H1 (cell line): ENCODE results near the gene NXPH4. TPM values are rescaled to one million over a fixed set of nuclear protein-coding genes. Genes with fewer than 3 reads are reported as not detected.

Experiments used
- BRCA1 ChIP-seq: IDR thresholded peaks from 2 replicates; pipeline ENCODE4 v1.6.1; 2012; ENCODE audit warnings: low read depth, low read length, improper control_type of control experiment
- CBX8 ChIP-seq: fragments of 300-800, 300-1000 bp; sonication (generic); IDR thresholded peaks from 2 replicates; pipeline ENCODE4 v1.7.1; 2016; ENCODE audit warnings: low read depth, low read length, borderline replicate concordance
- CEBPB ChIP-seq: IDR thresholded peaks from 2 replicates; pipeline ENCODE4 v1.6.1; 2012; ENCODE audit warnings: low read depth, low read length
- CHD2 ChIP-seq: IDR thresholded peaks from 2 replicates; pipeline ENCODE4 v1.6.1; 2012; ENCODE audit warnings: low read length, improper control_type of control experiment
- CREB1 ChIP-seq: IDR thresholded peaks from 2 replicates; pipeline ENCODE4 v1.6.1; 2012; ENCODE audit warnings: inconsistent platforms
- EP300 ChIP-seq, 2 experiments: IDR thresholded peaks; 1 replicate in 1 of 2; 2 replicates in 1 of 2; pipeline ENCODE4 v1.6.1; 2011 to 2012; ENCODE audit warnings: low read depth in 2 of 2, low read length in 2 of 2, mild to moderate bottlenecking in 2 of 2, borderline replicate concordance in 1 of 2, inconsistent platforms in 1 of 2, moderate library complexity in 1 of 2
- GTF2F1 ChIP-seq: IDR thresholded peaks from 2 replicates; pipeline ENCODE4 v1.6.1; 2012; ENCODE audit warnings: low read depth, low read length, improper control_type of control experiment, borderline replicate concordance
- HDAC2 ChIP-seq, 2 experiments: fragments of 300-600 bp in 1 of 2; sonication (generic) in 1 of 2; IDR thresholded peaks; 2 replicates each; pipeline ENCODE4 v1.6.1; 2011 to 2012; ENCODE audit warnings: low read depth in 2 of 2, low read length in 2 of 2, mild to moderate bottlenecking in 2 of 2, moderate library complexity in 2 of 2, borderline replicate concordance in 1 of 2, inconsistent platforms in 1 of 2
- HDAC6 ChIP-seq: IDR thresholded peaks from one replicate; pipeline ENCODE4 v1.7.1; 2012; ENCODE audit warnings: low read depth, mild to moderate bottlenecking, inconsistent platforms, low read length, moderate library complexity
- JUN ChIP-seq: IDR thresholded peaks from 2 replicates; pipeline ENCODE4 v1.6.1; 2011; ENCODE audit warnings: low read depth, mild to moderate bottlenecking, improper control_type of control experiment, low read length
- JUND ChIP-seq: IDR thresholded peaks from 2 replicates; pipeline ENCODE4 v1.6.1; 2011; ENCODE audit warnings: mild to moderate bottlenecking, improper control_type of control experiment, low read length
- PHF8 ChIP-seq: fragments of 200-600 bp; sonication (generic); conservative IDR thresholded peaks from 2 replicates; pipeline ENCODE4 v1.7.1; 2012; ENCODE audit warnings: low read depth, mild to moderate bottlenecking, inconsistent platforms, low read length, moderate library complexity
- POLR2A ChIP-seq, 2 experiments: IDR thresholded peaks; 1 replicate in 1 of 2; 2 replicates in 1 of 2; pipeline ENCODE4 v1.6.1; 2011; ENCODE audit warnings: low read depth in 2 of 2, low read length in 2 of 2, mild to moderate bottlenecking in 2 of 2; ENCODE audit errors: control extremely low read depth in 1 of 2
- POLR2AphosphoS5 ChIP-seq: IDR thresholded peaks from 2 replicates; pipeline ENCODE4 v1.6.1; 2011; ENCODE audit warnings: low read depth, low read length
- RAD21 ChIP-seq, 2 experiments: IDR thresholded peaks in 1 of 2; conservative IDR thresholded peaks in 1 of 2; 2 replicates each; pipeline ENCODE4 v1.6.1; 2011; ENCODE audit warnings: low read depth in 2 of 2, low read length in 2 of 2, improper control_type of control experiment in 1 of 2, inconsistent platforms in 1 of 2, mild to moderate bottlenecking in 1 of 2, moderate library complexity in 1 of 2
- RFX5 ChIP-seq: IDR thresholded peaks from 2 replicates; pipeline ENCODE4 v1.6.1; 2011; ENCODE audit warnings: low read depth, low read length, improper control_type of control experiment, borderline replicate concordance
- RNF2 ChIP-seq: fragments of 200-900, 300-1000 bp; sonication (generic); IDR thresholded peaks from 2 replicates; pipeline ENCODE4 v1.7.1; 2016; ENCODE audit warnings: borderline replicate concordance, low read depth, mild to moderate bottlenecking, antibody characterized with exemption, low read length; ENCODE audit not compliant: poor library complexity, severe bottlenecking; ENCODE audit errors: missing control alignments
- SIX5 ChIP-seq: IDR thresholded peaks from 2 replicates; pipeline ENCODE4 v1.6.1; 2011; ENCODE audit warnings: mild to moderate bottlenecking, low read depth, low read length
- polyA plus RNA-seq, 7 experiments: library from polyadenylated mRNA; depleted of rRNA in 3 of 7; stranded (reverse) in 5 of 7; unstranded in 2 of 7; fragments of >200 nt in 5 of 7; fragments of 200-250 nt in 2 of 7; gene quantifications; 1 replicate in 5 of 7; 2 replicates in 1 of 7; 4 replicates in 1 of 7; pipeline versions ENCODE4 v1.2.1 to v1.2.3, GENCODE V29; 2011 to 2013; ENCODE audit warnings: missing spikeins in 2 of 7, mixed read lengths in 2 of 7
- total RNA-seq: library from RNA; stranded (reverse); fragmentation: NEBNext Ultra II Directional; extraction: Animal tissue kit (Norgen Biotek cat#: 25700); gene quantifications from 2 replicates; pipeline ENCODE4 v1.2.1, GENCODE V29; 2021
- TF ChIP-seq, protein P1 (sequence below): IDR thresholded peaks from 2 replicates; pipeline ENCODE4 v1.6.1; 2012; ENCODE audit warnings: low read length, inconsistent platforms
- TF ChIP-seq, protein P2 (sequence below): IDR thresholded peaks from 2 replicates; pipeline ENCODE4 v1.6.1; 2012; ENCODE audit warnings: inconsistent platforms
- TF ChIP-seq, protein P3 (sequence below): IDR thresholded peaks from 2 replicates; pipeline ENCODE4 v1.6.1; 2011; ENCODE audit warnings: low read depth, mild to moderate bottlenecking, low read length; ENCODE audit not compliant: insufficient read depth

The NXPH4 gene
- total and polyA plus RNA-seq, 2 of the 8 experiments (the other 6 are each of a cell fraction or from before 2014, with no cell fraction given) = 0.92 to 1.7 TPM

DNA sequence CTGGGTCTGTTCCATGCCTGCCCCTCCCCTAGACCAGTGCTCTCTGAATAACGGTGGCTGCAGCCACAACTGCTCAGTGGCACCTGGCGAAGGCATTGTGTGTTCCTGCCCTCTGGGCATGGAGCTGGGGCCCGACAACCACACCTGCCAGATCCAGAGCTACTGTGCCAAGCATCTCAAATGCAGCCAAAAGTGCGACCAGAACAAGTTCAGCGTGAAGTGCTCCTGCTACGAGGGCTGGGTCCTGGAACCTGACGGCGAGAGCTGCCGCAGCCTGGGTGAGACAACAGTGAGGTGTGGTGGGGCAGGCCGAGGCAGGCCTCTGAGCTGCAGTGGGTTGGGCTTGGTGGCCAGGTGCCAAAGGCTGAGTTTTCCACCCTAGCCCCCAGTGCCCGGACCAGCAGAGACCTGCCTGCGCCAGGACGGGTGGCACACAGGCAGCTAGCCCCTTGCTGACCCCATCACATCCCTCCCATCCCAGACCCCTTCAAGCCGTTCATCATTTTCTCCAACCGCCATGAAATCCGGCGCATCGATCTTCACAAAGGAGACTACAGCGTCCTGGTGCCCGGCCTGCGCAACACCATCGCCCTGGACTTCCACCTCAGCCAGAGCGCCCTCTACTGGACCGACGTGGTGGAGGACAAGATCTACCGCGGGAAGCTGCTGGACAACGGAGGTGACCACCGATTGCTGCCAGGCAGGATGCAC lies 41.0 kb upstream of the NXPH4 start (continued):
- TF ChIP-seq JUND = 0 out of 2 replicates have a peak, but pooled peaks have one; percentile 9
- TF ChIP-seq CBX8 = no peak
- TF ChIP-seq SIX5 = no peak
- TF ChIP-seq, protein P1, sequence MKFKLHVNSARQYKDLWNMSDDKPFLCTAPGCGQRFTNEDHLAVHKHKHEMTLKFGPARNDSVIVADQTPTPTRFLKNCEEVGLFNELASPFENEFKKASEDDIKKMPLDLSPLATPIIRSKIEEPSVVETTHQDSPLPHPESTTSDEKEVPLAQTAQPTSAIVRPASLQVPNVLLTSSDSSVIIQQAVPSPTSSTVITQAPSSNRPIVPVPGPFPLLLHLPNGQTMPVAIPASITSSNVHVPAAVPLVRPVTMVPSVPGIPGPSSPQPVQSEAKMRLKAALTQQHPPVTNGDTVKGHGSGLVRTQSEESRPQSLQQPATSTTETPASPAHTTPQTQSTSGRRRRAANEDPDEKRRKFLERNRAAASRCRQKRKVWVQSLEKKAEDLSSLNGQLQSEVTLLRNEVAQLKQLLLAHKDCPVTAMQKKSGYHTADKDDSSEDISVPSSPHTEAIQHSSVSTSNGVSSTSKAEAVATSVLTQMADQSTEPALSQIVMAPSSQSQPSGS = no peak
- TF ChIP-seq HDAC2 (IDR thresholded peaks at IDR 0.05; ENCODE audit: borderline replicate concordance in 1 of 2, low read depth in 2 of 2, low read length in 2 of 2) = no peak
- no peak for TF ChIP-seq POLR2A (IDR thresholded peaks at IDR 0.05; ENCODE audit: control extremely low read depth in 1 of 2, low read depth in 2 of 2, low read length in 2 of 2)
- no peak for TF ChIP-seq EP300 (IDR thresholded peaks at IDR 0.05; ENCODE audit: borderline replicate concordance in 1 of 2, low read depth in 2 of 2, low read length in 2 of 2)
- TF ChIP-seq CHD2 = no peak
- TF ChIP-seq BRCA1 = no peak
- TF ChIP-seq, protein P2, sequence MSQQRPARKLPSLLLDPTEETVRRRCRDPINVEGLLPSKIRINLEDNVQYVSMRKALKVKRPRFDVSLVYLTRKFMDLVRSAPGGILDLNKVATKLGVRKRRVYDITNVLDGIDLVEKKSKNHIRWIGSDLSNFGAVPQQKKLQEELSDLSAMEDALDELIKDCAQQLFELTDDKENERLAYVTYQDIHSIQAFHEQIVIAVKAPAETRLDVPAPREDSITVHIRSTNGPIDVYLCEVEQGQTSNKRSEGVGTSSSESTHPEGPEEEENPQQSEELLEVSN = no peak
- no peak; the same call in 1 of the 2 replicates for TF ChIP-seq POLR2AphosphoS5
- TF ChIP-seq PHF8 = no peak
- TF ChIP-seq RNF2 = no peak
- peak; percentile 45 to 61 for TF ChIP-seq RAD21 (IDR thresholded peaks at IDR 0.05 in 1 of 2, conservative IDR thresholded peaks at IDR 0.05 in 1 of 2; ENCODE audit: low read depth in 2 of 2, low read length in 2 of 2)
- TF ChIP-seq, protein P3, sequence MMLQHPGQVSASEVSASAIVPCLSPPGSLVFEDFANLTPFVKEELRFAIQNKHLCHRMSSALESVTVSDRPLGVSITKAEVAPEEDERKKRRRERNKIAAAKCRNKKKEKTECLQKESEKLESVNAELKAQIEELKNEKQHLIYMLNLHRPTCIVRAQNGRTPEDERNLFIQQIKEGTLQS = no peak
- 0 out of 2 replicates have a peak, but pooled peaks have one; percentile 40 for TF ChIP-seq CREB1
- TF ChIP-seq HDAC6 = no peak
- no peak for TF ChIP-seq JUN
- TF ChIP-seq GTF2F1 = no peak
- TF ChIP-seq CEBPB = peak; percentile 74
- TF ChIP-seq RFX5 = no peak
